ENCODE results near the gene C4B. TPM values are rescaled to one million over a fixed set of nuclear protein-coding genes. Genes with fewer than 3 reads are reported as not detected.
"Not testable (repeated sequence)": the region's sequence is repeated elsewhere in the genome, so short reads cannot be mapped to it uniquely, and the experiment has no call there.

The C4B gene
- total RNA-seq, 3 donors from 2014 or later: 4.9 to 5.3 (median 5.2) TPM

DNA sequence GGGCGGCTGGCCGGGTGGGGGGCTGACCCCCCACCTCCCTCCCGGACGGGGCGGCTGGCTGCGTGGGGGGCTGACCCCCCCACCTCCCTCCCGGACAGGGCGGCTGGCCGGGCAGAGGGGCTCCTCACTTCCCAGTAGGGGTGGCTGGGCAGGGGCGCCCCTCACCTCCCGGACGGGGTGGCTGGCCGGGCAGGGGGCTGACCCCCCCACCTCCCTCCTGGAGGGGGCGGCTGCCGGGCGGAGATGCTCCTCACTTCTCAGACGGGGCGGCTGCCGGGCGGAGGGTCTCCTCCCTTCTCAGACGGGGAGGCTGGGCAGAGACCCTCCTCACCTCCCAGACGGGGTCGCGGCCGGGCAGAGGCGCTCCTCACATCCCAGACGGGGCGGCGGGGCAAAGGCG is 38.5 kb upstream of the C4B start:
- ATAC-seq; H3K9me3 Mint-ChIP-seq; DNase-seq; H3K4me3 Mint-ChIP-seq; H3K27me3 Mint-ChIP-seq (ENCODE audit: low read depth): not testable (repeated sequence)
- peaks cover 16% of the 10 kb centered on the region for H3K36me3 Mint-ChIP-seq (ENCODE audit: insufficient read depth)
- peaks cover 28% of the 10 kb centered on the region for H3K4me1 Mint-ChIP-seq (ENCODE audit: low read depth)

DNA sequence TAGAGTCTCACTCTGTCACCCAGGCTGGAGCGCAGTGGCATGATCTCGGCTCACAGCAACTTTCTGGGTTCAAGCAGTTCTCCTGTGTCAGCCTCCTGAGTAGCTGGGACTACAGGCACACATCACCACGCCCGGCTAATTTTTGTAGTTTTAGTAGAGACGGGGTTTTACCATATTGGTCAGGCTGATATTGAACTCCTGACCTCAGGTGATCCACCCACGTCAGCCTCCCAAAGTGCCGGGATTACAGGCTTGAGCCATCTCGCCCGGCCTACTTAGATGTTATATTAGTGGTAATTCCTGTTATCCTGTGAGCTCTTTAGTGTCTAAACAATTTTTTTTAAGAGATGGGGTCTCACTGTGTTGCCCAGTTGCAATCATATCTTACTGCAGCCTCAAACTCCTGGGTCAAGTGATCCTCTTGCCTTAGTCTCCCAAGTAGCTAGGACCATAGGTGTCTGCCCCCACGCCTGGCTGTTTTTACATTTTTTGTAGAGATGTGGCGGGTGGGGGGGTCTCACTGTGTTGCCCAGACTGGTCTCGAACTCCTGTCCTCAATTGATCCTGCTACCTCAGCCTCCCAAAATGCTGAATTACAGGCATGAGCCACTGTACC is 36.7 kb upstream of the C4B start:
- ATAC-seq (no peak), DNase-seq (no peak)
- Mint-ChIP-seq H3K4me1 (ENCODE audit: low read depth) (peaks cover 20% of the 10 kb centered on the region), H3K27me3 (ENCODE audit: low read depth) (no peaks in the 10 kb centered on the region), H3K9me3 (no peaks in the 10 kb centered on the region), H3K36me3 (ENCODE audit: insufficient read depth) (peaks cover 12% of the 10 kb centered on the region), H3K4me3 (no peak overlapping the region)

DNA sequence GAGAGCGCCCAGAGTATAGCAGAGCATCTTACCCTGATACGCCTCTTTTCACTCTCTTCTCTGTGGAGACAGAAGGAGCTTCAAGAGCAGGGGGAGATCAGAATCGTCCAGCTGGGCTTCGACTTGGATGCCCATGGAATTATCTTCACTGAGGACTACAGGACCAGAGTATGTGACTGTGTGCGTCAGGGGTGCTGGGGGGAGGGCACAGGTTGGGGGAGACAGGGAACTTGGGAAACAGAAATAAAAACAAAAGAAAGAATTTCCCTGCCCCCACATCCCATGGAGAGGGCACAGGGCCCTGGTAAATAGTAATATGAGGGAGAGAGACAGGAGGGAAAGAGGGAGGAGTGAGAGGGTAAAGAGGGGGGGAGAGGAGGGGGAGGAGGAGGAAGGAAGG is 35.8 kb upstream of the C4B start:
- Mint-ChIP-seq H3K36me3 (ENCODE audit: insufficient read depth) (peaks cover 8% of the 10 kb centered on the region), H3K4me1 (ENCODE audit: low read depth) (peaks cover 11% of the 10 kb centered on the region), H3K4me3 (no peak overlapping the region), H3K9me3 (no peaks in the 10 kb centered on the region), H3K27me3 (ENCODE audit: low read depth) (no peaks in the 10 kb centered on the region)
- ATAC-seq (no peak), DNase-seq (no peak)

DNA sequence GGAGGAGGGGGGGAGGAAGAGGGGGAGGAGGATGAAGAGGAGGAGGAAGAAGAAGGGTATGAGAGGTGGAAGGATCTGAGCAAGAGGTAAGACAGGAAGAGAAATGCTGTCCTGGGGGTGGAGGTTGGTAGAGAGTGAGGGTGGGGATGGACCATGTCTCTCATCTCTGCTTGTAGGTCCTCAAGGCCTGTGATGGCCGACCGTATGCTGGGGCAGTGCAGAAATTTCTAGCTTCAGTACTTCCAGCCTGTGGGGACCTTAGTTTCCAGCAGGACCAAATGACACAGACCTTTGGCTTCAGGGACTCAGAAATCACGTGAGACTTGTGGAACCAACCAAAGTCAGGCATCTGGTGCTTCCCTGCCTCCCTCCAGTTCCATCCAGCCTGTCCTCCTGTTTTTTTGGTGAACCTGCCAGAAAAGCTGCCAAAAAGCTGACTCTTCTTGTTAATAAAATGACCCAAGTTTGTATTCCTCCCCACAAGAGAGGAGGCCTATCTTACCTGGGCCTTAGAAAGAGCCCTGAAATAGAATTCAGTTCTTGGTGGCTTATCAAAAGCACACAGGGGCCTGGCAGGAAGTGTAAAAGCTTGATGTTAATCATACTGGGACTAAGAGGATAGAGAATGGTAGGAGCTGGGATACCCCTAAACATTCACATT is 35.2 kb upstream of the C4B start:
- no peaks in the 10 kb centered on the region for H3K27me3 Mint-ChIP-seq (ENCODE audit: low read depth)
- peaks cover 10% of the 10 kb centered on the region for H3K4me1 Mint-ChIP-seq (ENCODE audit: low read depth)
- no peak for ATAC-seq
- no peak for DNase-seq
- H3K36me3 Mint-ChIP-seq (ENCODE audit: insufficient read depth): peaks cover 7% of the 10 kb centered on the region
- no peaks in the 10 kb centered on the region for H3K9me3 Mint-ChIP-seq
- H3K4me3 Mint-ChIP-seq: no peak overlapping the region

- not testable (repeated sequence) for H3K4me3 Mint-ChIP-seq; H3K9me3 Mint-ChIP-seq; H3K4me1 Mint-ChIP-seq (ENCODE audit: low read depth); DNase-seq; ATAC-seq; H3K36me3 Mint-ChIP-seq (ENCODE audit: insufficient read depth); H3K27me3 Mint-ChIP-seq (ENCODE audit: low read depth)
Measured at GRCh38 chr6:31980195-31980876, 34.3 kb upstream of the C4B start.

DNA sequence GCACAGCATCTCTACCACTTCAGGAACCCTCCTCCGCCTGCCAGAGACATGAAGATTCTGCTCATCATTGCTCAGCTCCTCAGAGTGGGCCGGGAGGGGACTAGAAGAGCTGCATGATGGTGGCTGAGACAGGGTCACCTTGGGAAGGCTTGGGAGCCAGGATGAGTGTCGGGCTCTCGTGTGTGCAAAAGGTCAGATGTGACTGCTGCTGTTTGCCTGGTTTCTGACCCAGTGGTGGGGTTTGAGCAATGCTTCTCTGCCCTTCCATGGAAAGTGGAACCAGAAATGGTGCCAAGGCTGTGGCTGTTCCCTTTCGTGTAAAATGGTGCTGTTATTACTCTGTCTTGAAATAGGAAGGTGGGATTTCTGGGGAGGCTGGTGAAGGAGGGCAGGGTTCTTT is 33.6 kb upstream of the C4B start:
- DNase-seq; ATAC-seq; H3K36me3 Mint-ChIP-seq (ENCODE audit: insufficient read depth); H3K27me3 Mint-ChIP-seq (ENCODE audit: low read depth); H3K4me1 Mint-ChIP-seq (ENCODE audit: low read depth); H3K9me3 Mint-ChIP-seq; H3K4me3 Mint-ChIP-seq: not testable (repeated sequence)

- DNase-seq; H3K36me3 Mint-ChIP-seq (ENCODE audit: insufficient read depth); ATAC-seq; H3K27me3 Mint-ChIP-seq (ENCODE audit: low read depth); H3K4me1 Mint-ChIP-seq (ENCODE audit: low read depth); H3K4me3 Mint-ChIP-seq; H3K9me3 Mint-ChIP-seq: not testable (repeated sequence)
Measured at GRCh38 chr6:31981744-31982143, 32.9 kb upstream of the C4B start, which contains the start of gene C4A. TSS of gene C4A (plus strand) at chr6:31982057. CDS start at chr6:31982108, 51 bp downstream.

DNA sequence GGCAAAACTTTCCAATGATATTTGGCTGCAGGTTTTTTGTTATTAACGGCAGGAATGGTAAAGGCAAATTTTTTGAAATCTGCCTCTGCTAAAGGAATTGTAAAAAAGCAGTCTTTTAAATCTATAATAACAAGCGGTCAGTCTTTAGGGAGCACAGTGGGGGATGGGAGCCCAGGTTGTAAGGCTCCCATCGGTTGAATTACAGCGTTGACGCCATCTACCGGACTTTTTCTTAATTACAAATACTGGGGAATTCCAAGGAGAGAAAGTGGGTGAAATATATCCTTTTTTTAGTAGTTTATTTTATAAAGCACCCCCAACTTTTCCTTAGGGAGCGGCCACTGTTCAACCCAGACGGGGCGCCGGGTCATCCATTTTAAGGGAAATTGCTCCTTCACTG is 25.2 kb upstream of the C4B start:
- H3K4me3 Mint-ChIP-seq; DNase-seq; ATAC-seq; H3K9me3 Mint-ChIP-seq; H3K36me3 Mint-ChIP-seq (ENCODE audit: insufficient read depth); H3K27me3 Mint-ChIP-seq (ENCODE audit: low read depth); H3K4me1 Mint-ChIP-seq (ENCODE audit: low read depth): not testable (repeated sequence)

DNA sequence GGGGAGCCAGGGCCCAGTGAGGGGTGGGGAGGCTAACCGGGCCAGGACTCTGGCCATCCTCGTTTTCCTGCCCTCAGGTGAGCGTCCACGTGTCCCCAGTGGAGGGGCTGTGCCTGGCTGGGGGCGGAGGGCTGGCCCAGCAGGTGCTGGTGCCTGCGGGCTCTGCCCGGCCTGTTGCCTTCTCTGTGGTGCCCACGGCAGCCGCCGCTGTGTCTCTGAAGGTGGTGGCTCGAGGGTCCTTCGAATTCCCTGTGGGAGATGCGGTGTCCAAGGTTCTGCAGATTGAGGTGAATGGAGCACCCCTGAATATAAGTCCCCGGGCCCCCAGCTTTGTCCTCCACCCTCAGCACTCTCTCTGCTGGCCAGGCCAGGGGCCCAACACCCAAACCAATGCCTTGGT is 20.2 kb upstream of the C4B start:
- H3K4me3 Mint-ChIP-seq: not testable (repeated sequence)

GRCh38 chr6:31996385-31996784 is 18.2 kb upstream of the C4B start:
- not testable (repeated sequence) for H3K4me1 Mint-ChIP-seq (ENCODE audit: low read depth); H3K4me3 Mint-ChIP-seq; H3K27me3 Mint-ChIP-seq (ENCODE audit: low read depth); DNase-seq; ATAC-seq; H3K36me3 Mint-ChIP-seq (ENCODE audit: insufficient read depth); H3K9me3 Mint-ChIP-seq

More for the DNA sequence above, 20.2 kb upstream of the C4B start:
- H3K36me3 Mint-ChIP-seq (ENCODE audit: insufficient read depth); H3K27me3 Mint-ChIP-seq (ENCODE audit: low read depth); DNase-seq; H3K9me3 Mint-ChIP-seq; ATAC-seq; H3K4me1 Mint-ChIP-seq (ENCODE audit: low read depth): not testable (repeated sequence)

GRCh38 chr6:32002546-32003268 is 11.9 kb upstream of the C4B start:
- H3K36me3 Mint-ChIP-seq (ENCODE audit: insufficient read depth); ATAC-seq; DNase-seq; H3K9me3 Mint-ChIP-seq; H3K4me3 Mint-ChIP-seq; H3K27me3 Mint-ChIP-seq (ENCODE audit: low read depth); H3K4me1 Mint-ChIP-seq (ENCODE audit: low read depth): not testable (repeated sequence)

DNA sequence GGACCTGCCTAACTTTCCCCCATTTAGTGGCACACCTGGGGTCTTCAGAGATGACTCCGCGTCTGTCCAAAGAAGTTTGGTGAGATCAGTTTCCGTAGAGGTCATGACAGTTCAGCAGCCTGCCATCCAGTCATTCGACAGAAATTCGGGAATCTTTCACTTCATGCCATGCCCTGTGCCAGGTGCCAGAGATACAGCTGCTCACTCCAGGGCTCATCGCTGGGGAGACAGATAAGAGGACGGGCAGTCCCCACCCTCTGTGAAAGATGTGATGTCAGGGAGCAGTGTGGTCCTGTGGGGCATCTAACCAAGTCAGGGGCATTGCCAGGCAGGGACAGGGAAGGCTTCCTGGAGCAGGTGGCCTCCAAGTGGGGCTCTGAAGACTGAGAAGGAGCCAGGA is 11.3 kb upstream of the C4B start:
- not testable (repeated sequence) for DNase-seq; H3K4me3 Mint-ChIP-seq; H3K27me3 Mint-ChIP-seq (ENCODE audit: low read depth); ATAC-seq; H3K4me1 Mint-ChIP-seq (ENCODE audit: low read depth); H3K36me3 Mint-ChIP-seq (ENCODE audit: insufficient read depth); H3K9me3 Mint-ChIP-seq

GRCh38 chr6:32004393-32004792 is 10.2 kb upstream of the C4B start:
- H3K27me3 Mint-ChIP-seq (ENCODE audit: low read depth); H3K9me3 Mint-ChIP-seq; DNase-seq; H3K4me1 Mint-ChIP-seq (ENCODE audit: low read depth); H3K36me3 Mint-ChIP-seq (ENCODE audit: insufficient read depth); ATAC-seq; H3K4me3 Mint-ChIP-seq: not testable (repeated sequence)

GRCh38 chr6:32004864-32005537 is 9.6 kb upstream of the C4B start:
- ATAC-seq: peak; percentile 63 to 72
- not testable (repeated sequence) for DNase-seq; H3K4me1 Mint-ChIP-seq (ENCODE audit: low read depth); H3K36me3 Mint-ChIP-seq (ENCODE audit: insufficient read depth); H3K4me3 Mint-ChIP-seq; H3K27me3 Mint-ChIP-seq (ENCODE audit: low read depth); H3K9me3 Mint-ChIP-seq

Measured in activated T-cell treated with anti-CD3 and anti-CD28 coated beads, Interleukin-2, amount 50 U/mL, for 4 hours (primary cell).